GM12878 (cell line): ENCODE data around the gene DUSP10. TPM values are rescaled to one million over a fixed set of nuclear protein-coding genes. Genes with fewer than 3 reads are reported as not detected.

Experiments
- ASH2L ChIP-seq: fragments of 300-600, 200-600 bp; sonication (generic); IDR thresholded peaks from 2 replicates; pipeline ENCODE4 v1.6.1; 2017; ENCODE audit warnings: low read depth, mild to moderate bottlenecking, borderline replicate concordance
- BACH1 ChIP-seq: fragments of 450-650 bp; IDR thresholded peaks from 2 replicates; pipeline ENCODE4 v1.6.1; 2017; ENCODE audit warnings: mild to moderate bottlenecking, borderline replicate concordance
- CBFB ChIP-seq: IDR thresholded peaks from 2 replicates; pipeline ENCODE4 v1.6.1; 2016; ENCODE audit warnings: antibody characterized with exemption, low read depth
- CREM ChIP-seq: IDR thresholded peaks from 2 replicates; pipeline ENCODE4 v1.6.1; 2014; ENCODE audit warnings: antibody characterized with exemption, low read depth
- EED ChIP-seq: sonication (generic); IDR thresholded peaks from 2 replicates; pipeline ENCODE4 v1.6.1; 2016; ENCODE audit warnings: antibody characterized with exemption, low read depth
- HDAC6 ChIP-seq: fragments of 200-600 bp; sonication (generic); IDR thresholded peaks from one replicate; pipeline ENCODE4 v1.8.0; 2017; ENCODE audit warnings: antibody characterized with exemption; ENCODE audit not compliant: unreplicated experiment
- IKZF1 ChIP-seq: fragments of 450-650 bp; conservative IDR thresholded peaks from 2 replicates; pipeline ENCODE4 v1.6.1; 2017; ENCODE audit warnings: antibody characterized with exemption, mild to moderate bottlenecking
- LARP7 ChIP-seq: fragments of 450-650 bp; IDR thresholded peaks from 2 replicates; pipeline ENCODE4 v1.6.1; 2017; ENCODE audit warnings: mild to moderate bottlenecking
- MEF2B ChIP-seq: fragments of 450-650 bp; IDR thresholded peaks from 2 replicates; pipeline ENCODE4 v1.6.1; 2018; ENCODE audit warnings: mild to moderate bottlenecking, moderate library complexity; ENCODE audit not compliant: partially characterized antibody, poor library complexity, severe bottlenecking
- MTA2 ChIP-seq: fragments of 450-650 bp; IDR thresholded peaks from 2 replicates; pipeline ENCODE4 v1.6.1; 2016; ENCODE audit warnings: low read depth, mild to moderate bottlenecking, moderate library complexity
- MYC ChIP-seq: IDR thresholded peaks from 2 replicates; pipeline ENCODE4 v1.6.1; 2011; ENCODE audit warnings: mild to moderate bottlenecking, low read length, moderate library complexity, inconsistent platforms; ENCODE audit not compliant: insufficient read depth, insufficient replicate concordance, insufficient read length, severe bottlenecking
- NBN ChIP-seq: fragments of 450-650 bp; IDR thresholded peaks from 2 replicates; pipeline ENCODE4 v1.6.1; 2016
- PAX5 ChIP-seq: IDR thresholded peaks from 2 replicates; pipeline ENCODE4 v1.6.1; 2011; ENCODE audit warnings: low read depth, low read length, borderline replicate concordance
- PML ChIP-seq: IDR thresholded peaks from 2 replicates; pipeline ENCODE4 v1.6.1; 2012; ENCODE audit warnings: low read length, inconsistent platforms
- POLR2A ChIP-seq: IDR thresholded peaks from 2 replicates; pipeline ENCODE4 v1.6.1; 2011; ENCODE audit warnings: low read depth, mild to moderate bottlenecking, low read length
- POU2F2 ChIP-seq: IDR thresholded peaks from 3 replicates; pipeline ENCODE4 v1.6.1; 2011; ENCODE audit warnings: low read depth, mild to moderate bottlenecking, low read length, borderline replicate concordance
- SMARCA5 ChIP-seq: fragments of 450-650 bp; IDR thresholded peaks from 2 replicates; pipeline ENCODE4 v1.6.1; 2017; ENCODE audit warnings: mild to moderate bottlenecking
- SPI1 ChIP-seq: IDR thresholded peaks from 2 replicates; pipeline ENCODE4 v1.6.1; 2011; ENCODE audit warnings: low read depth, mild to moderate bottlenecking, low read length, moderate library complexity, borderline replicate concordance; ENCODE audit not compliant: insufficient read depth
- SREBF1 ChIP-seq: IDR thresholded peaks from 2 replicates; pipeline ENCODE4 v1.6.1; 2012; ENCODE audit warnings: mild to moderate bottlenecking, low read length
- SRF ChIP-seq, 2 experiments: IDR thresholded peaks; 2 replicates each; pipeline ENCODE4 v1.6.1; 2011; ENCODE audit warnings: low read depth in 2 of 2, low read length in 2 of 2, mild to moderate bottlenecking in 1 of 2, moderate library complexity in 1 of 2
- TAF1 ChIP-seq: IDR thresholded peaks from 2 replicates; pipeline ENCODE4 v1.6.1; 2011; ENCODE audit warnings: mild to moderate bottlenecking, low read depth, low read length, borderline replicate concordance
- polyA plus RNA-seq, 11 experiments: library from polyadenylated mRNA; depleted of rRNA in 4 of 11; unstranded in 6 of 11; stranded (reverse) in 5 of 11; fragments of >200 nt; fragmentation: Nextera tagmentation in 4 of 11; fragmentation: Illumina TruSeq in 1 of 11; extraction: Ambion mirVana in 4 of 11; extraction: Trizol in 1 of 11; gene quantifications; 1 replicate in 1 of 11; 2 replicates in 10 of 11; pipeline versions ENCODE4 v1.2.1 to v1.2.3, GENCODE V29; 2011 to 2016; ENCODE audit warnings: inconsistent platforms in 2 of 11, missing spikeins in 2 of 11, low read depth in 1 of 11
- total RNA-seq, 4 experiments: library from RNA; depleted of rRNA in 3 of 4; stranded (reverse); fragments of >200 nt in 3 of 4; fragmentation: Illumina TruSeq in 1 of 4; extraction: Trizol in 1 of 4; gene quantifications; 2 replicates each; pipeline versions ENCODE4 v1.2.1 to v1.2.3, GENCODE V29; 2013 to 2021
- TF ChIP-seq, protein P1 (sequence below): fragments of 450-650 bp; IDR thresholded peaks from 2 replicates; pipeline ENCODE4 v1.6.1; 2016; ENCODE audit warnings: mild to moderate bottlenecking
- TF ChIP-seq, protein P2 (sequence below): fragments of 150-350 bp; IDR thresholded peaks from 2 replicates; pipeline ENCODE4 v1.6.1; 2014; ENCODE audit warnings: mild to moderate bottlenecking, low read depth, low read length
- TF ChIP-seq, protein P3 (sequence below), 3 experiments: IDR thresholded peaks in 2 of 3; conservative IDR thresholded peaks in 1 of 3; 2 replicates each; pipeline ENCODE4 v1.5.1; 2011; ENCODE audit warnings: low read depth in 3 of 3, low read length in 3 of 3, mild to moderate bottlenecking in 3 of 3, control low read depth in 2 of 3, moderate library complexity in 2 of 3, inconsistent platforms in 1 of 3, mixed read lengths in 1 of 3; ENCODE audit not compliant: control insufficient read depth in 2 of 3, insufficient read depth in 1 of 3; ENCODE audit errors: extremely low read depth in 1 of 3
- TF ChIP-seq, protein P4 (sequence below): IDR thresholded peaks from 2 replicates; pipeline ENCODE4 v1.6.1; 2012; ENCODE audit warnings: low read depth, low read length, improper control_type of control experiment

The DUSP10 gene
- total and polyA plus RNA-seq, 10 of the 15 experiments (the other 5 are each of a cell fraction or from before 2014, with no cell fraction given), result 20.3 to 38.4 (median 27.8) TPM

DNA sequence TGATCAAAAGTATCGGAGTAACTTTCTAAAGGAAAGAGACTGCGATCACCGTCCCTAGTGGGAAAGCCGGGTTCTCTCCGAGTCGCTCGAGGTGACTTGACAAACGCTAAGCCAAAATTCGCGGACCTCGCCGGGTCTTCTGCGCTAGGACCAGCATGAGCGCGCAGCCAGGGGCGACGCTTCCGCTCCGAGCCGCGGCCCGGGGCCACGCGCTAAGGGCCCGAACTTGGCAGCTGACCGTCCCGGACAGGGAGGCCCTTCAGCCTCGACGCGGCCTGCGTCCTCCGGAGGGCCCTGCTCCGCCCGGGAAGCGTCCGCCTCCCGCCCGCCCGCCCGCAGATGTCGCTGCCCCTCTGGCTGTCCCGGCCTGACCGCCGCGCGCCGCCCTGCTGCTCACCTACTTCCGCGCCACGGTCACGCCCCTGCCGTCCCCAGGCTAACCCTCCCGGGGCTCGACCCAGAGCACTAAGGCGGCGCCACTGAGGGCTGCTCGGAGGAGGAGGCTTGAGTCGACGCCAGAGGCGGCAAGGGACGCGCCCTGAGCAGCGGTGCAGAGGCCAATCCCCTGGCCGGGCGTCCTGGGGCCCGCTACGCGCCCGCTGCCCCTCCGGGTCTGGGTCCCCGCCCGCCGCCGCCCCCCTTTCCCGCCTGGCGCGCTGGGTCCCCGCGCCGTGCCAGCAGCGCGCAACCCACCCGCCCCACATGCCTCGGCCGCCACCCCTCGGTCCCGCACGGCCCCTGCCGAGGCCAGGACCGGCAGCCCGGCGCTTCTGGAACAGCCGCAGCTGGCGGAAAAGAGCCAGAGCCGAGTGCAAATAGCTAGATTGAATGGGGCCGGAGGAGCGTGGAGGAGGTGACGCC is 896 bp upstream of the DUSP10 start (continued):
- TF ChIP-seq EED, result peak; percentile 7; the same call in 1 of the 2 replicates
- peak; percentile 52 for TF ChIP-seq IKZF1
- TF ChIP-seq, protein P1, sequence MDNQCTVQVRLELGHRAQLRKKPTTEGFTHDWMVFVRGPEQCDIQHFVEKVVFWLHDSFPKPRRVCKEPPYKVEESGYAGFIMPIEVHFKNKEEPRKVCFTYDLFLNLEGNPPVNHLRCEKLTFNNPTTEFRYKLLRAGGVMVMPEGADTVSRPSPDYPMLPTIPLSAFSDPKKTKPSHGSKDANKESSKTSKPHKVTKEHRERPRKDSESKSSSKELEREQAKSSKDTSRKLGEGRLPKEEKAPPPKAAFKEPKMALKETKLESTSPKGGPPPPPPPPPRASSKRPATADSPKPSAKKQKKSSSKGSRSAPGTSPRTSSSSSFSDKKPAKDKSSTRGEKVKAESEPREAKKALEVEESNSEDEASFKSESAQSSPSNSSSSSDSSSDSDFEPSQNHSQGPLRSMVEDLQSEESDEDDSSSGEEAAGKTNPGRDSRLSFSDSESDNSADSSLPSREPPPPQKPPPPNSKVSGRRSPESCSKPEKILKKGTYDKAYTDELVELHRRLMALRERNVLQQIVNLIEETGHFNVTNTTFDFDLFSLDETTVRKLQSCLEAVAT, result peak; percentile 86
- TF ChIP-seq SREBF1, result no peak
- peak; percentile 54 for TF ChIP-seq NBN
- TF ChIP-seq TAF1, result peak; percentile 79
- 0 out of 2 replicates have a peak, but pooled peaks have one; percentile 26 for TF ChIP-seq ASH2L
- peak; percentile 89 for TF ChIP-seq POLR2A
- TF ChIP-seq PAX5, result 0 out of 2 replicates have a peak, but pooled peaks have one; percentile 46
- TF ChIP-seq, protein P2, sequence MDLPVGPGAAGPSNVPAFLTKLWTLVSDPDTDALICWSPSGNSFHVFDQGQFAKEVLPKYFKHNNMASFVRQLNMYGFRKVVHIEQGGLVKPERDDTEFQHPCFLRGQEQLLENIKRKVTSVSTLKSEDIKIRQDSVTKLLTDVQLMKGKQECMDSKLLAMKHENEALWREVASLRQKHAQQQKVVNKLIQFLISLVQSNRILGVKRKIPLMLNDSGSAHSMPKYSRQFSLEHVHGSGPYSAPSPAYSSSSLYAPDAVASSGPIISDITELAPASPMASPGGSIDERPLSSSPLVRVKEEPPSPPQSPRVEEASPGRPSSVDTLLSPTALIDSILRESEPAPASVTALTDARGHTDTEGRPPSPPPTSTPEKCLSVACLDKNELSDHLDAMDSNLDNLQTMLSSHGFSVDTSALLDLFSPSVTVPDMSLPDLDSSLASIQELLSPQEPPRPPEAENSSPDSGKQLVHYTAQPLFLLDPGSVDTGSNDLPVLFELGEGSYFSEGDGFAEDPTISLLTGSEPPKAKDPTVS, result no peak
- peak; percentile 35; the same call in 1 of the 2 replicates for TF ChIP-seq MTA2
- TF ChIP-seq, protein P3, sequence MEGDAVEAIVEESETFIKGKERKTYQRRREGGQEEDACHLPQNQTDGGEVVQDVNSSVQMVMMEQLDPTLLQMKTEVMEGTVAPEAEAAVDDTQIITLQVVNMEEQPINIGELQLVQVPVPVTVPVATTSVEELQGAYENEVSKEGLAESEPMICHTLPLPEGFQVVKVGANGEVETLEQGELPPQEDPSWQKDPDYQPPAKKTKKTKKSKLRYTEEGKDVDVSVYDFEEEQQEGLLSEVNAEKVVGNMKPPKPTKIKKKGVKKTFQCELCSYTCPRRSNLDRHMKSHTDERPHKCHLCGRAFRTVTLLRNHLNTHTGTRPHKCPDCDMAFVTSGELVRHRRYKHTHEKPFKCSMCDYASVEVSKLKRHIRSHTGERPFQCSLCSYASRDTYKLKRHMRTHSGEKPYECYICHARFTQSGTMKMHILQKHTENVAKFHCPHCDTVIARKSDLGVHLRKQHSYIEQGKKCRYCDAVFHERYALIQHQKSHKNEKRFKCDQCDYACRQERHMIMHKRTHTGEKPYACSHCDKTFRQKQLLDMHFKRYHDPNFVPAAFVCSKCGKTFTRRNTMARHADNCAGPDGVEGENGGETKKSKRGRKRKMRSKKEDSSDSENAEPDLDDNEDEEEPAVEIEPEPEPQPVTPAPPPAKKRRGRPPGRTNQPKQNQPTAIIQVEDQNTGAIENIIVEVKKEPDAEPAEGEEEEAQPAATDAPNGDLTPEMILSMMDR (IDR thresholded peaks at IDR 0.05 in 2 of 3, conservative IDR thresholded peaks at IDR 0.05 in 1 of 3; ENCODE audit: control insufficient read depth in 2 of 3, extremely low read depth in 1 of 3, insufficient read depth in 1 of 3, low read depth in 3 of 3, low read length in 3 of 3), result peak; percentile 11 to 58 (median 30); a peak in 3 of 6 replicates
- 0 out of 2 replicates have a peak, but pooled peaks have one; percentile 29 for TF ChIP-seq CBFB
- TF ChIP-seq SMARCA5, result peak; percentile 97
- no peak for TF ChIP-seq PML
- peak; percentile 47; the same call in 1 of the 2 replicates for TF ChIP-seq BACH1
- no peak for TF ChIP-seq MYC
- TF ChIP-seq CREM, result no peak; the same call in 1 of the 2 replicates
- TF ChIP-seq SPI1, result no peak
- peak; percentile 75 for TF ChIP-seq POU2F2
- TF ChIP-seq, protein P4, sequence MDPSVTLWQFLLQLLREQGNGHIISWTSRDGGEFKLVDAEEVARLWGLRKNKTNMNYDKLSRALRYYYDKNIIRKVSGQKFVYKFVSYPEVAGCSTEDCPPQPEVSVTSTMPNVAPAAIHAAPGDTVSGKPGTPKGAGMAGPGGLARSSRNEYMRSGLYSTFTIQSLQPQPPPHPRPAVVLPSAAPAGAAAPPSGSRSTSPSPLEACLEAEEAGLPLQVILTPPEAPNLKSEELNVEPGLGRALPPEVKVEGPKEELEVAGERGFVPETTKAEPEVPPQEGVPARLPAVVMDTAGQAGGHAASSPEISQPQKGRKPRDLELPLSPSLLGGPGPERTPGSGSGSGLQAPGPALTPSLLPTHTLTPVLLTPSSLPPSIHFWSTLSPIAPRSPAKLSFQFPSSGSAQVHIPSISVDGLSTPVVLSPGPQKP, result peak; percentile 42; the same call in 1 of the 2 replicates
- peak; percentile 9 for TF ChIP-seq MEF2B
- peak; percentile 71 for TF ChIP-seq HDAC6
- TF ChIP-seq SRF (IDR thresholded peaks at IDR 0.05; ENCODE audit: low read depth in 2 of 2, low read length in 2 of 2), result 0 out of 4 replicates have a peak, but pooled peaks of 1 of the 2 experiments have one; percentile 25
- TF ChIP-seq LARP7, result peak; percentile 73; the same call in 1 of the 2 replicates
